ENCODE measurements around the gene LAIR1.

DNA sequence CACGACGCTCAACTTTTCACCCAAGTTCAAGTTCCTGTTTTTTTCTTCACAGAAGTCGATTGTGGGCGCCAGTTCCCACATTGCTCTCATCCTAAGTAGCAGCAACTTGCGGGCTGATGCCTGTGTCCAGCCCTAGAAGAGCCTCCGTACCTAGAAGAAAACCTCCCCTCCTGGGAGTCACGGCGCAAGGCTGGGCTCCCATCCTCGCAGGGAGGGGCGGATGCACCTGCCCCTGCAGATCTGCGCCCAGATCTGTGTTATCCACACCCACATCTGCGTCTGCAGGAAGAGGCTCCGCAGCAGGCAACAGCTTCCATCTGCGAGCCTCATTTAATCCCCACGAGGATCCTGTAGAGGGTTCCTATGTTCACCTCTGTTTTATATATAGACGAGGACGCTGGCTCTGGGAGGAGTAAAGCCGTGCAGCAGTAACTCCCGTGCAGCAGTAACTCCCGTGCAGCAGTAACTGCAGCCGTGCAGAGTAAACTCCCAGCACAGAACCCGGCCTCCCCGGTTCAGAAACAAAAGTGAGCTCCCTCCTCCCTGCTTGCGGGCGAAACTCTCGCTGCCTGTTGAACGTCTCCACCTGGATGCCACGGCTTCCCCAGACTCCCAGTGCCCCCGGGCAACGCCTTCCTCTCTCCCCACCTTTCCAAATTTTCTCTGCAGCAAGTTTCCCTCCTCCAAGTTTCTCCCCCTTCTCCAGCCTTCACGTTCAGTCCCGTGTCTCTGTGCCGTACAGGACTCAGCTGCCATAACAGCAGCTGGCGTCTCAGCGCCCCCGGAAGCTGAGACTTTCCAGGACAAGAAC lies 23.5 kb upstream of the LAIR1 start:
- TF ChIP-seq BHLHE40 (IDR thresholded peaks at IDR 0.05; ENCODE audit: borderline replicate concordance): no peak
- TF ChIP-seq SP1 (IDR thresholded peaks at IDR 0.05): no peak
- no peak for TF ChIP-seq FOXM1 (IDR thresholded peaks at IDR 0.05; ENCODE audit: borderline replicate concordance)
- TF ChIP-seq LEF1 (IDR thresholded peaks at IDR 0.05; ENCODE audit: borderline replicate concordance): no peak
- no peak for TF ChIP-seq FOXK2 (IDR thresholded peaks at IDR 0.05)
- no peak for TF ChIP-seq TARDBP (IDR thresholded peaks at IDR 0.05)
- no peak for TF ChIP-seq SUZ12 (IDR thresholded peaks at IDR 0.05)
- no peak for TF ChIP-seq FOXA1 (IDR thresholded peaks at IDR 0.05)
- no peak for TF ChIP-seq ARNT (IDR thresholded peaks at IDR 0.05)
